ENCODE data around the gene BBS9. TPM values are rescaled to one million over a fixed set of nuclear protein-coding genes. Genes with fewer than 3 reads are reported as not detected.

BBS9 gene
- total and polyA plus RNA-seq, 2 donors (not counting 3 experiments of a cell fraction or from before 2014, with no cell fraction given): 5.7 to 17.4 TPM

DNA sequence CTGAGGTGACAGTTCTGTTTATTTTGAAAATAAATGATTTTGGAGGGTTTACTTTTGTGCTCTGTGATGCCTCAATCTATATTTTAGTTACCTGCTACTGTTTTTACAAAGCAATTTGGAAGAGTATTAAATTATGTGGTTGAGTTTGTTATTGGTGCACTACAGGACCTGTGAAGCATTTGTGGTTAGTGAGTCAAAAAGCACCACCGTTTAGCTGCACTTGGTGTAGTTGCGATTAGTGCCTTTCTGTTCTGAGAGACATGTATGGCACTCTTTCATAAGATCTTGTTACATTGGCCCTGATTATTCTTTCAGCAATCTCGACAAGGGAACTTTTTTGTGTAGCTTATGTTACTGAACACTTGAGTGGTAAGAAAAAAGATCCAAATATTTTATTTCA lies 132.2 kb downstream of the BBS9 start:
- no TSS peak for BruUV-seq (replicated peaks)
- TF ChIP-seq, protein P1, sequence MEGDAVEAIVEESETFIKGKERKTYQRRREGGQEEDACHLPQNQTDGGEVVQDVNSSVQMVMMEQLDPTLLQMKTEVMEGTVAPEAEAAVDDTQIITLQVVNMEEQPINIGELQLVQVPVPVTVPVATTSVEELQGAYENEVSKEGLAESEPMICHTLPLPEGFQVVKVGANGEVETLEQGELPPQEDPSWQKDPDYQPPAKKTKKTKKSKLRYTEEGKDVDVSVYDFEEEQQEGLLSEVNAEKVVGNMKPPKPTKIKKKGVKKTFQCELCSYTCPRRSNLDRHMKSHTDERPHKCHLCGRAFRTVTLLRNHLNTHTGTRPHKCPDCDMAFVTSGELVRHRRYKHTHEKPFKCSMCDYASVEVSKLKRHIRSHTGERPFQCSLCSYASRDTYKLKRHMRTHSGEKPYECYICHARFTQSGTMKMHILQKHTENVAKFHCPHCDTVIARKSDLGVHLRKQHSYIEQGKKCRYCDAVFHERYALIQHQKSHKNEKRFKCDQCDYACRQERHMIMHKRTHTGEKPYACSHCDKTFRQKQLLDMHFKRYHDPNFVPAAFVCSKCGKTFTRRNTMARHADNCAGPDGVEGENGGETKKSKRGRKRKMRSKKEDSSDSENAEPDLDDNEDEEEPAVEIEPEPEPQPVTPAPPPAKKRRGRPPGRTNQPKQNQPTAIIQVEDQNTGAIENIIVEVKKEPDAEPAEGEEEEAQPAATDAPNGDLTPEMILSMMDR (IDR thresholded peaks at IDR 0.05; ENCODE audit: extremely low read depth in 1 of 2, insufficient read depth in 1 of 2, low read depth in 1 of 2, low read length in 2 of 2): no peak
- TF ChIP-seq JUN (IDR thresholded peaks at IDR 0.05; ENCODE audit: borderline replicate concordance, insufficient read depth, insufficient read length, low read depth) (no peak), POLR2AphosphoS5 (IDR thresholded peaks at IDR 0.05; ENCODE audit: insufficient read depth, low read depth, low read length) (no peak), FOS (IDR thresholded peaks at IDR 0.05; ENCODE audit: borderline replicate concordance, insufficient read depth, low read length) (no peak), EZH2 (IDR thresholded peaks at IDR 0.05; ENCODE audit: borderline replicate concordance, low read depth, low read length, severe bottlenecking) (no peak), POLR2A (IDR thresholded peaks at IDR 0.05; ENCODE audit: low read depth, low read length) (no peak), MYC (IDR thresholded peaks at IDR 0.05; ENCODE audit: low read depth, low read length) (no peak), GATA2 (IDR thresholded peaks at IDR 0.05; ENCODE audit: insufficient read depth, insufficient read length, low read depth, low read length) (no peak)
- TF ChIP-seq, protein P2, sequence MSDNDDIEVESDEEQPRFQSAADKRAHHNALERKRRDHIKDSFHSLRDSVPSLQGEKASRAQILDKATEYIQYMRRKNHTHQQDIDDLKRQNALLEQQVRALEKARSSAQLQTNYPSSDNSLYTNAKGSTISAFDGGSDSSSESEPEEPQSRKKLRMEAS (IDR thresholded peaks at IDR 0.05; ENCODE audit: insufficient read depth, insufficient read length): no peak
- Histone ChIP-seq H3K79me2 (ENCODE audit: control insufficient read depth, insufficient read depth, low read length) (no peaks in the 10 kb centered on the region), H3K27me3 (ENCODE audit: control insufficient read depth in 2 of 2, insufficient read depth in 2 of 2, low read length in 2 of 2) (no peaks in the 10 kb centered on the region), H2AFZ (ENCODE audit: low read depth, low read length) (no peak overlapping the region), H3K4me1 (ENCODE audit: control insufficient read depth, extremely low read depth, insufficient read depth, low read length) (no peaks in the 10 kb centered on the region), H3K36me3 (ENCODE audit: control insufficient read depth in 2 of 2, extremely low read depth in 1 of 2, insufficient read depth in 2 of 2, low read length in 2 of 2) (no peaks in the 10 kb centered on the region), H3K4me3 (replicated peaks in 1 of 3; ENCODE audit: insufficient read depth in 1 of 3, low read depth in 1 of 3, low read length in 3 of 3) (no peak overlapping the region), H3K9ac (replicated peaks; ENCODE audit: extremely low read depth, insufficient read depth, low read length) (no peak overlapping the region), H3K4me2 (ENCODE audit: insufficient read depth, low read length) (no peak overlapping the region), H3K27ac (ENCODE audit: insufficient read depth, low read depth, low read length) (no peak overlapping the region), H3K9me1 (replicated peaks; ENCODE audit: control insufficient read depth, extremely low read depth, insufficient read depth, low read length) (peaks cover 4% of the 10 kb centered on the region), H4K20me1 (replicated peaks; ENCODE audit: control insufficient read depth, extremely low read depth, insufficient read depth, low read length) (no peaks in the 10 kb centered on the region), H3K9me3 (replicated peaks; ENCODE audit: control insufficient read depth, insufficient read depth, low read length) (no peaks in the 10 kb centered on the region)
- FAIRE-seq (no peak), DNase-seq (ENCODE audit: low read depth, low spot score) (no peak)
- dilution Hi-C loops (cut with MboI; ENCODE audit: extremely low pct_ligation_motif_present, low sequenced_read_pairs) (no loop called here), intact Hi-C loops (cut with micrococcal nuclease) (no loop called here)
- CTCF ChIA-PET: interaction anchor here (0.9 kb wide), 1 partner anchor 18 kb away, joined by 3 read pairs; no protein-coding TSS in a partner anchor
- POLR2A ChIA-PET: no interaction called here

Data from endothelial cell of umbilical vein (primary cell).